ENCODE measurements around the gene ARF5.

DNA sequence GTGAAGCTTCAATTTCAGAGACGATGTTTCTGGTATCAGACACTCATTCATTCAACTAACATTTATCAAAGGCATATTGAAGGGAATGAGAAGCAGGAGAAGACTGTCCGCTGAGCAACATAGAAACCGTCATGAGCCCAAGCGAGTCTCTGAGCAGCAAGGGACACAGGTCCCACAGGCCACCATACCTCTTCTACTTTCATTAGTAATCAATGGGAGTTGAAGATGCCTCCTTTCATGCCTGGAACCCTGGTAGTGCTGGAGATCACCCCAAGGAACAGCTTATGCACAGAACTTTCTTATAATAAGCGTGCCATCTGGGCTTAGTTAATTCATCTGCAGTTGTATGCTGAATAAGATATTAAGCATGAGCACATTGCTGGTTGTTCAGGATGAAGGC is 28.5 kb downstream of the ARF5 start:
- TF ChIP-seq POLR2AphosphoS5 (IDR thresholded peaks at IDR 0.05) (no peak), POLR2A (IDR thresholded peaks at IDR 0.05) (no peak)
- TF ChIP-seq, protein P1, sequence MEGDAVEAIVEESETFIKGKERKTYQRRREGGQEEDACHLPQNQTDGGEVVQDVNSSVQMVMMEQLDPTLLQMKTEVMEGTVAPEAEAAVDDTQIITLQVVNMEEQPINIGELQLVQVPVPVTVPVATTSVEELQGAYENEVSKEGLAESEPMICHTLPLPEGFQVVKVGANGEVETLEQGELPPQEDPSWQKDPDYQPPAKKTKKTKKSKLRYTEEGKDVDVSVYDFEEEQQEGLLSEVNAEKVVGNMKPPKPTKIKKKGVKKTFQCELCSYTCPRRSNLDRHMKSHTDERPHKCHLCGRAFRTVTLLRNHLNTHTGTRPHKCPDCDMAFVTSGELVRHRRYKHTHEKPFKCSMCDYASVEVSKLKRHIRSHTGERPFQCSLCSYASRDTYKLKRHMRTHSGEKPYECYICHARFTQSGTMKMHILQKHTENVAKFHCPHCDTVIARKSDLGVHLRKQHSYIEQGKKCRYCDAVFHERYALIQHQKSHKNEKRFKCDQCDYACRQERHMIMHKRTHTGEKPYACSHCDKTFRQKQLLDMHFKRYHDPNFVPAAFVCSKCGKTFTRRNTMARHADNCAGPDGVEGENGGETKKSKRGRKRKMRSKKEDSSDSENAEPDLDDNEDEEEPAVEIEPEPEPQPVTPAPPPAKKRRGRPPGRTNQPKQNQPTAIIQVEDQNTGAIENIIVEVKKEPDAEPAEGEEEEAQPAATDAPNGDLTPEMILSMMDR (IDR thresholded peaks at IDR 0.05) = no peak
